ENCODE data around the gene RASSF10.

Gene RASSF10

DNA sequence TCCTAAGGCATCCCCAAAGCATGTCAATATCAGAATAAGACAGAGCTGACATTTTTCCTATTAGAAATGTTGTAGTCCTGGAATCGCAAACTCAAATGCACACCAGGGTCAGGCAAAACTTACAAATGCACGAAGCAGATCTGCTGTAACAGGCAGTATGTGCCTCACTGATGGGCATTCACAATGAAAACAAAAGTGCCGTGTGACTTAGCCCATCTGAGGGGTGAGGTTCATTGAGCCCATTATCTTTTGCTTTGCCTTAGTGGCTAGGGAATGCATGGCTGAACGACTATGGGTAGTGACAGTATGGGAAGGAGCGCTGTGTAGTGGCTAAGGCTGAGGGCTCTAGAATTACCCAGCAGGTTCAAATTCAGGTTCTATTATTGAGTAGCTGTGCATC is 43.1 kb upstream of the RASSF10 start:
- H3K4me3 ChIP-seq (ENCODE audit: low read depth, low read length), result no peak overlapping the region
- TF ChIP-seq, protein P1, sequence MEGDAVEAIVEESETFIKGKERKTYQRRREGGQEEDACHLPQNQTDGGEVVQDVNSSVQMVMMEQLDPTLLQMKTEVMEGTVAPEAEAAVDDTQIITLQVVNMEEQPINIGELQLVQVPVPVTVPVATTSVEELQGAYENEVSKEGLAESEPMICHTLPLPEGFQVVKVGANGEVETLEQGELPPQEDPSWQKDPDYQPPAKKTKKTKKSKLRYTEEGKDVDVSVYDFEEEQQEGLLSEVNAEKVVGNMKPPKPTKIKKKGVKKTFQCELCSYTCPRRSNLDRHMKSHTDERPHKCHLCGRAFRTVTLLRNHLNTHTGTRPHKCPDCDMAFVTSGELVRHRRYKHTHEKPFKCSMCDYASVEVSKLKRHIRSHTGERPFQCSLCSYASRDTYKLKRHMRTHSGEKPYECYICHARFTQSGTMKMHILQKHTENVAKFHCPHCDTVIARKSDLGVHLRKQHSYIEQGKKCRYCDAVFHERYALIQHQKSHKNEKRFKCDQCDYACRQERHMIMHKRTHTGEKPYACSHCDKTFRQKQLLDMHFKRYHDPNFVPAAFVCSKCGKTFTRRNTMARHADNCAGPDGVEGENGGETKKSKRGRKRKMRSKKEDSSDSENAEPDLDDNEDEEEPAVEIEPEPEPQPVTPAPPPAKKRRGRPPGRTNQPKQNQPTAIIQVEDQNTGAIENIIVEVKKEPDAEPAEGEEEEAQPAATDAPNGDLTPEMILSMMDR (IDR thresholded peaks at IDR 0.05; ENCODE audit: borderline replicate concordance, insufficient read depth, low read depth, low read length), result no peak

GRCh38 chr11:12968101-12968500 is 41.0 kb upstream of the RASSF10 start:
- TF ChIP-seq, protein P1 (IDR thresholded peaks at IDR 0.05; ENCODE audit: borderline replicate concordance, insufficient read depth, low read depth, low read length), result no peak
- H3K4me3 ChIP-seq (ENCODE audit: low read depth, low read length), result no peak overlapping the region

- TF ChIP-seq, protein P1 (IDR thresholded peaks at IDR 0.05; ENCODE audit: borderline replicate concordance, insufficient read depth, low read depth, low read length), result no peak
- no peak overlapping the region for H3K4me3 ChIP-seq (ENCODE audit: low read depth, low read length)
Measured at GRCh38 chr11:12968826-12969225, 40.3 kb upstream of the RASSF10 start.

DNA sequence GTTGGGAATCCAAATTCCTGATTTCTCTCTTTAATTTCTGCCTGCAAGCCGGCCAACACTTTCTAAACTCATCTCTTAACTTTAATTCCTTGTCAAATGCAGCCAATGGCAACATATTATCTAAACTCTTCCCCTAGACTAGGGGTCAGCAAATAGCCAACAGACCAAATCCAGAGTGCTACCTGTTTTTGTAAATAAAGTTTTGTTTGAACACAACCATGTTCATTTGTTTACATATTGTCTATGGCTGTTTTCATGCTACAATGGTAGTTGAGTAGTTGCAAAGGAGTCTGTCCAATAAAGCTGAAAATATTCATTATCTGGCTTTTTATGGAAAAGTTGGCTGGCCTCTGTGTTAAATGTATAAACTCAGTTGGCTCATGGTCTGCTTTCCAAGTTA is 37.2 kb upstream of the RASSF10 start:
- H3K4me3 ChIP-seq (ENCODE audit: low read depth, low read length), result no peak overlapping the region
- TF ChIP-seq, protein P1 (IDR thresholded peaks at IDR 0.05; ENCODE audit: borderline replicate concordance, insufficient read depth, low read depth, low read length), result no peak

DNA sequence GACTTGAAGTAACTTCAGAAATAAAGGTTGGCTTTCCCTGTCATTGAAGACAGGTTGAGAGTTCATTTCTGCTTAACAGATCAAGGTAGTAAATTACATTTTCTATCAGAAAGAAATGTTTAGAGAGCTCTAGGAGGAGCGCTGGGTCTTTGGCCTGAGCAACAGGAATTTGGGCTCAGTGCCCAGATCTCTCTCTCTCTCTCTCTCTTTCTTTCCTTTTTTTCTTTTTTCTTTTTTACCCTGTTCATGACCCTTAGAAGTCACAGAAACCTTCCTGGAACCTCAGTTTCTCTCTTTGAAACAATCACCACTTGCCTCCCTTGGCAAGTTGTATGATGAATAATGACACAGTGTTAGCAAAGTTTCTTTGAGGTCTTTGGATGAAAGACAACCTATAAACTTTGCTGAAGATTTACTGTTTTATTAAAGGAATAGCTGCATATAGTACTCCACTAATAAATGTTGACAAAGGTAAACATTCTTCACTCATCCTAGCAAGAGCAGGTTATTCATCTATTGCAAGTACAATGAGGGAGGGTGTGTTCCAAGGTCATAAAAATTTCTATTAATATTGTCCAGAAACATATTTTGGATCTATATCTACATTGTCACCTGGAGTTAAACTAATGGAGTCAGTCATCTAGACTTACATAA is 35.5 kb upstream of the RASSF10 start:
- TF ChIP-seq, protein P1 (IDR thresholded peaks at IDR 0.05; ENCODE audit: borderline replicate concordance, insufficient read depth, low read depth, low read length), result no peak
- H3K4me3 ChIP-seq (ENCODE audit: low read depth, low read length), result no peak overlapping the region

- TF ChIP-seq, protein P1 (IDR thresholded peaks at IDR 0.05; ENCODE audit: borderline replicate concordance, insufficient read depth, low read depth, low read length), result no peak
Measured at GRCh38 chr11:12975195-12975594, 33.9 kb upstream of the RASSF10 start.

DNA sequence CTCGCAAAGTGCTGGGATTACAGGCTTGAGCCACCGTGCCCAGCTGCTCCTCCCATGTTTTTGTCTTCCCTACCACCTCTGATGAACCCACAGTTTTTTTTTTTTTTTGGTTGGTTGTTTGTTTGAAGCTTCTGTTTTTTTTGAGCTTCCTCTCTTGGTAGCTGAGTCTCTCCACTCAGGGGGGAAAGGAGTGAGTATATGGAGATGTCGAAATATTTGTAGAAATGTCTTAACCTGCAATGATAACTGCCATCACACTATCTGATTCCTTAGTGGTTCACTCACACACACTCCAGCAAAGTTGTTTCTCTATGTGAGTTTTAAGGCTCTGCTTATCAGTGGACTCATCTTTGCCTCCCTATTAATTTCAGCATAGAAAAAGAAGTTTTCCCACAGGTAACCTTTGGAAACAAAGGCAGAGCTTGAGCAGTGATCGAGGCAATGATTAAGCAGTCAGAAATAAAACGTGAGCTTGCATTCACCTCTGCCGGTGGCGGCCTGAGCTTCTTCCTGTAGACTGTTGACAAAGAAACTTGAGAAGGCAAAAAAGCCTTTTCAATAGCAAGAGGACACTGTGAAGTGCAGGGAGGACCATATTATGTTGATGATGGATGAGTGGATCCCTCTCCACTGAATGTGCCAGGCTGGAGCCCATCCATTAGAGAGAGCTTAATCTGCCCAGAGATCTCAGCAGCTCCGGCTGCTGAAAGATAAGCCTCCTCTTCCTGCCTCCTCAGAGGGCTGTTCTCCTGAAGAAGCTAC is 29.0 kb upstream of the RASSF10 start:
- TF ChIP-seq, protein P1 (IDR thresholded peaks at IDR 0.05; ENCODE audit: borderline replicate concordance, insufficient read depth, low read depth, low read length), result no peak
- no peak overlapping the region for H3K4me3 ChIP-seq (ENCODE audit: low read depth, low read length)

More at GRCh38 chr11:12975195-12975594, 33.9 kb upstream of the RASSF10 start:
- H3K4me3 ChIP-seq (ENCODE audit: low read depth, low read length), result no peak overlapping the region
